GM19035 (cell line): ENCODE measurements around the gene R3HDM2.
"Not testable (repeated sequence)": the region's sequence is repeated elsewhere in the genome, so short reads cannot be mapped to it uniquely, and the experiment has no call there.

ENCODE experiments used
- ATAC-seq: cut with Tn5 transposase; IDR thresholded peaks from one replicate; pipeline ENCODE4 v1.9.1; 2021; ENCODE audit not compliant: unreplicated experiment

The R3HDM2 gene

DNA sequence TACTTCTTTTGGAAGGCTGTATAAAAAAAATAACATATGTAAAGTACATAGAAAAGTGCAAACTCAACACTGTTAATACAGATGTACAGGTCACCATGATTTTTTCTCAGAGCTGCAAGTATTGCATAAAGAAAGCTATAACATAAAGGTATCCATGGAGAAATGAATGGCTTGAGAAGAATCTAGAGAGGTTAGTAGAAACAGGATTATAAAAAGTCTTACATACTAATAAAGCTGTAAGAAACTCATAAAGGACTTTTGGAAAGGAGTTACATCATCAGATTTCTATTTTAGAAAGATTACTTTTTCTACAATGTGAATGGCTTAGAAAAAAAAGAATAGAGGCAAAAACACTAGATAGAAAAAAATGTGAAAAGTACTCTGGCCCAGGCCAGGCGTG is 46.4 kb downstream of the R3HDM2 start:
- no peak for ATAC-seq

DNA sequence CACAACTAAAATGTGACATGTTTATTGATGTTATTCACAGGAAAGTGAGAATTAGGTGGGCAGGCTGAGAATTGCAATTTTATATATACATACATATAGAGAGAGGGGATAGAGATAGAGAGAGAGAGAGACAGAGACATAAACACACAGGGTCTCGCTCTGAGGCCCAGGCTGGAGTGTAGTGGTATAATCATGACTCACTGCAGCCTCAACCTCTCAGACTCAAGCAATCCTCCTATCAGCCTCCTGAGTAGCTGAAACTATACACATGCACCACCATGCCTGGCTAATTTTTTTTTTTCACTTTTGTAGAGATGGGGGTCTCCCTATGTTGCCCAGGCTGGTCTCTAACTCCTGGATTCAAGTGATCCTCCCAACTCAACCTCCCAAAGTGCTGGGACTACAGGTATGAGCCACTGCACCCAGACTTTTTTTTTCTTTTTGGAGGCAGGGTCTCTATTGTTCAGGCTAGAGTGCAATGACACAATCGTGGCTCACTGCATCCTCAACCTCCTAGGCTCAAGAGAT is 49.1 kb downstream of the R3HDM2 start:
- no peak for ATAC-seq

DNA sequence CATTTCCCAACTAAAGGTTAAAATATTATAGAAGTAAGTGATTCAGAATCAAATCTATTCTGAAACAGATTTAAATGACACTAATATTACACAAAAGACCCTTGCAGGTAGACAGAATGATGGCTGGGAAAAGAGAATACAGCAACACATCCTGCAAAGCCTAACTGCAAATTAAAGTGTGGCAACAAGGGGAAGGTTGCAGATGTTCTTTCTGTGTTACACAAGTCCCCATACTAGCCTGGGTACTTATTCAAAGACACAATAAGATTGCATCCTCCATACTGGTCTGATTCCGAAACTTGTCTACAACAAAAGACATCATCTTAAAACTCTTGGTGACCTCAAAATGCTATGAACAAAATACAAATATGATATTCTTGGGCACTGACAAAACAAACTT is 50.5 kb downstream of the R3HDM2 start:
- ATAC-seq = no peak

DNA sequence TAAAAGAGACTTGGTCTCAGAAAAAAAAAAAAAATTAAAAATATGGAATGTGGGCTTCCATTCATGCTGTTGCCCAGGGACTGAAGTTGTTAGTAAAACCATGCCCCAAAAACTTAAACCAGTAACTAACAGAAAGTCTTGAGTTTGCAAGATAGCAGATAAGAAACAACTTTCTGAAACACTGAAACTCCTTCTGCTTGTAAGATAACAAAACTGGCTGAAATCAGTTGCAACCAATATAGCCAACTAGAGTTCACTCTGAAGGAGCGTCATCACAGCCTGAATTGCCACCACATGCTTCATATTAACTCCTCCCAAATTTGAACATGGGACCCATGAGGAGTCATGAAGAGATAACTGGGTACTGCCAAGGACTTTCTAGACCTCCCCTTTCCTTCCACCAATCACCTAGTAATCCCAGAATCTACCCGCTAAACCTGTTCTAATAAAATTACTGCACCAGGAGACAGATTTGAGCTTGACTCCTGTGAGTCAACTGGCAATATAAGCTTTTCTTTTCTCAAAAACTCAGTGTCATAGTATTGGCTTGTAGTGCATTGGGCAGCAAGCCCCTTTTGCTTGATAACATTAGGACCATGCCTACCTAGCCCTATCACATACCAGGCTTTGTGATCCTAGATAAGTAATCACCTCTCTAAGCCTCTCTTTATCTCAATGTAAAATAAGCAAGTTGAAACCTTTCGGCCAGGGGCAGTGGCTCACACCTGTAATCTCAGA is 53.6 kb downstream of the R3HDM2 start:
- ATAC-seq = no peak

DNA sequence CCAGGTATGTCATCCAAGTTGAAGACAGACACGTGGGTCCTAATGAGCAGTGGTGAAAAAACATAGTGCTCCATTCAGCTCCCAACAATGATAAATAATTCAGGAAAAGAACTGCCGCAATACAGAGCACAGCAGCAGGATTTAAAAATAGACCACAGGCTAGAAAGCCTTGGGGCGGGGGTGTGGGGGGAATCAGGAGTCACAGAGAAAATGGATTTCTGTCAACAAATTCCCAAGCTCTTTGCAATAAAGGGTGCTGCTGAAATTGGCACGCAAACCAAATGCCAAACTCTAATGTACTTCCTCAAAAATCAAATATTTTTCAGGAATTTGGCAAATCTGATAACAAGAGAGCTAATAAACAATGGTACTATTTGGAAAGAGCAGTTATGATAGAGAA is 58.6 kb downstream of the R3HDM2 start:
- ATAC-seq = no peak

DNA sequence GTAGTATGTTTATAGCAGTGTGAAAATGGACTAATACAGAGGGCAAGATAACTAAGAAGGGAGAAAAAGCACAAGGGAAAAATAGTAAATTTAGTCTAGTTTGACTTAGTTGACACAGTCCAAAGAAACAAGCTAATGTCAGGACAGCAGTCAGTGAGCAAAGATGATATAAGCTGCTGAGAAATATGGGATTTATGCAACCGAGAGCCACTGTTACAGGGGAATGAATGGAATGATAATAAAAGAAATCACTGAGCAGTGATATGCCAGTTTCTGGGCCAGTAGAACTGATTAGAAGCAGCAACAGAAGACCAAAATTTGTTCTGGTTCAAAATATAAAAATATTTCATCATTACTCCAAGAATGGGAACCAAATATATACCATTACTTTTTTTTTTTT is 60.1 kb downstream of the R3HDM2 start:
- ATAC-seq = no peak

DNA sequence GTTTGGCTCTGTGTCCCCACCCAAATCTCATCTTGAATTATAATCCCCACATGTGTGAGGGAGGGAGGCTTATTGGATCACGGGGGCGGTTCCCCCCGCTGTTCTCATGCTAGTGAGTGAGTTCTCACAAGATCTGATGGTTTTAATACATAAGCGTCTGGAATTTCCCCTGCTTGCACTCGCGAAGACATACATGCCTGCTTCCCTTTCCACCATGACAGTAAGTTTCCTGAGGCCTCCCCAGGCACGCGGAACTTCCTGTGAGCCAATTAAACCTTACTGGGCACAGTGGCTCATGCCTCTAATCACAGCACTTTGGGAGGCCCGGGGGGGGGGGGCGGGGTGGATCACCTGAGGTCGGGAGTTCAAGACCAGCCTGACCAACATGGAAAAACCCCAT is 60.8 kb downstream of the R3HDM2 start:
- ATAC-seq = no peak

DNA sequence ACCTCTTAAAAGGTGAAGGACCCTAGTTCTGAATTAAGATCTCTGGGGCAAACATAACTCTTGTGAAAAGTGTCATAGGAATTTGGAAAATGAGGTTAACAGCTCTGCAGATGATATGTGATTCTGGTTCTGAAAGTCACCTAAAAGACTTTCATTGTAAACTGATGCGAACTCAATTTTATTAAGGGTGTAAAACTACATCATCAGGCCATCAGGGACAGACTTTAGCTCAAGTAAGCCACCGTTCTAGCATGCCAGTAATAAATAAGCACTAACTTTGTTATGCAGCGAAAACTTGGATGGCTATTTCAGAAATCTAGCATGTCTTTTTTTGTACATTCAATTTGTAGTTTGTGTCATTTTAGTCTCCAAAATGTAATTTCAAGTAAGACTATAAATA is 61.6 kb downstream of the R3HDM2 start:
- ATAC-seq = no peak

DNA sequence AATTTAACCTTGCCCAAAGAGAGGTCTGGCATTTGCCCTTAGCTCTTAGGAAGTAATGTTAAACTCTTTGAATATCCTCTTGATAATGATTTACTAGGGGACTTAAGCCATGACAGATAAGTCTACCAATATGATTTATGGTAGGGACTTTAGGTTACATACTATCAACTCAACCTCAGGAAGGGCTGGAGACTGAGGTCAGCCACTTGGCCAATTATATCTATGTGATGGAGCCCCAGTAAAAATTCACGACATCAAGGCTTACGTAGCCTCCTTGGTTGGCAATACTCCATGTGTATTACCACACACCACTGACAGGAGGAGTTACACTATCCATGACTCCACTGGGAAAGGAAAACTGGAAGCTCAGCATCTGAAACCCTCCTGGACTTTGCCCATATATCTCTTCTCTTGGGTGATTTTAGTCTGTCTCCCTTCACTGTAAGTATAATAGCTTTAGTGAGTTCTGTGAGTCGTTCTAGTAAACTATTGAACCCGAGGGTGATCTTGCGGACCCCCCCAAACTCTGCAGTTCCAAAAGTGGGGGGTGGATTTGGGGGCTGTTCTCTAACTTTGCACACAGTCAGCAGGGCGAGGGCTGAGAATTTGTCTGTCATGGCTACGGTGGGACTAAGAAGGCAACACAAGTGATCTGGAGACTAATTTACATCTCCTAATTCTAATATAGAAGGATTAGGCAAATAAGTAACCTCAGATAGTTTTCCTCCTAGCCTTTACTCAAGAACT is 62.3 kb downstream of the R3HDM2 start:
- ATAC-seq = no peak

DNA sequence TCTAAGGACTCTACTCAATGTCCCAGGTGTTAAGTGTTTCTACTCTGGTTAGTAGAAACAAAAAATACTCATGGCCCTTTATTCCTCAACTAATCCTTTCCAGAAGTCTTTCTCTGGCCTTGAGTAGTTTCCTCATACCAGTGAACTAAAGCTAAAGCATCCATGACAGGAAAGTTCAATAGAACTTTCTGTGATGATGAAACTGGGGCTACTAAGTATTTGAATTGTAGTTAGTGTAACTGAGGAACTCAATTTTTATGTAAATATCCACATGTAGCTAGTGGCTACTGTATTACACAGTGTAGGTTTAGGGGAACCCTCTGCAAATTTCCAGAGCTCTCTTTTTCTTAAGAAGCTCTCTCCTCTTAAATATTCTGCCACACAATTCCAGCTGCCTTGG is 63.7 kb downstream of the R3HDM2 start:
- ATAC-seq = no peak

DNA sequence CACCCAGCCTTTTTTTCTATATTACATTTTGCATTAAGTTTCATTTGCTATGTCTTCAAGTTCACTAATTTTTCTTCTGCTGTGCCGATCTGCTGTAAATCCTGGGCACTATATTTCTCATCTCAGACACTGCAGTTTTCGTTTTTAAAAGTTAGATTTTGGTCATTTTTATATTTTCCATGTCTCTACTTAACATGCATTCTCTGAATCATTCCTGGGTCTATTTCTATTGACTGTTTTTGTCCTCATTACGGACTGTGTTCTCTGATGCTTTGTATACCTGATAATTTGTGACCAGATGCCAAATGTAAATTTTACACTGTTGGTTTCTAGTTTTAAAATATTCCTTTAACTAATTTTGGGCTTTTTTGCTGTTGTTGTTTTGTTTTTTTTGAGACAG is 64.5 kb downstream of the R3HDM2 start:
- no peak for ATAC-seq

DNA sequence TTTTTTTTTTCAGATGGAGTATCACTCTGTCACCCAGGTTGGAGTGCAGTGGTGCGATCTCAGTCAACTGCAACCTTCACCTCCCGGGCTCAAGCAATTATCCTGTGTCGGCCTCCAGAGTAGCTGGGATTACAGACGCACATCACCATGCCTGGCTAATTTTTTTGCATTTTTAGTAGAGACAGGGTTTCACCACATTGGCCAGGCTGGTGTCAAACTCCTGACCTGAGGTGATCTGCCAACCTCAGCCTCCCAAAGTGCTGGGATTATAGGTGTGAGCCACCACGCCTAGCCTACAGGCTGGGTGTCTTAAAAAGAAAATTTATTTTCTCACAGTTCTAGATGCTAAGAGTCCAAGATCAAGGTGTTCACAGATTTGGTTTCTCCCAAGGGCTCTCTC is 66.7 kb downstream of the R3HDM2 start:
- ATAC-seq = not testable (repeated sequence)

DNA sequence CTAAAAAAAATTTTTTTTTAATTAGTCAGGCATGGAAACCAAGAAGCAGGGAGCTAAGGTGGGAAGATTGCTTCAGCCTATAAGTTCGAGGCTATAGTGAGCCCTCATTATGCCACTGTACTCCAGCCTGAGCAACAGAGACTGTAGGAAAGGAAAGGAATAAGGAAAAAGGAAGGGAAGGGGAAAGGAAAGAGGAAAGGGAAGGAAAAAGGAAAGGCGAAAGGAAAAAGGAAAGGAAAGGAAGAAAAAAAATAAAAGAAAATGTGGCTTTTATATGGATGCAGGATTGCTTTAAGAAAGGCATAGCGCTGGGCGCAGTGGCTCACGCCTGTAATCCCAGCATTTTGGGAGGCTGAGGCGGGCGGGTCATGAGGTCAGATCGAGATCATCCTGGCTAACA is 70.4 kb downstream of the R3HDM2 start:
- ATAC-seq = no peak

DNA sequence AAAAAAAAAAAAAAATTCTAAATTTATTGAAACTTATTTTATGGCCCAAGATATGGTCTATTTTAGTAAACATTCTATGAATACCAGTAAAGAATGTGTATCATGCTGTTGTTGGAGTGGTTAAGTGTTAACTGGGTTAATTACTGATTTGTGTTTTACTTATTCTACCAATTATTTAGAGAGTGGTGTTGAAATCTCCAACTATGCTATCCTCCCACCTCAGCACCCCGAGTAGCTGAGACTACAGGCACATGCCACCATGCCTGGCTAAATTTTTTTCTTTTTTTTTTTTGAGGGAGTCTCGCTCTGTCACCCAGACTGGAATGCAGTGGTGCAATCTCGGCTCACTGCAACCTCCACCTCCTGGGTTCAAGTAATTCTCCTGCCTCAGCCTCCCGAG is 72.2 kb downstream of the R3HDM2 start:
- ATAC-seq = no peak

DNA sequence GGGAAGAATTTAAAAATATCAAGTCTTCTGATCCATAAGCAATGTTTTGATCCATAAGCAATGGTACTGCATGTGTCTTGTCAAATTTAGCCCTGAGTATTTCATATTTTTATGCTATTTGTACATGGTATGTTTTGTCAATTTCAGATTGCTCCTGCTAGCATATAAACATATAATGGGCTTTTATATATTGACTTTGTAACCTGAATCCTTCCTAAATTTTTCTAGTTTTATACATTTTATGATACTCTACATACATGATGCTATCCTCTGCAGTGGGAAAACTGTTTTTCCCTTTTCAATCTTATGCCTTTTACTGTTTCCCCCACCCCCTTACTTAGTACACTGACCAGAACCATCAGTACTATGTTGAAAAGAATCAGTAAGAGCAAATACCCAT is 75.1 kb downstream of the R3HDM2 start:
- no peak for ATAC-seq

DNA sequence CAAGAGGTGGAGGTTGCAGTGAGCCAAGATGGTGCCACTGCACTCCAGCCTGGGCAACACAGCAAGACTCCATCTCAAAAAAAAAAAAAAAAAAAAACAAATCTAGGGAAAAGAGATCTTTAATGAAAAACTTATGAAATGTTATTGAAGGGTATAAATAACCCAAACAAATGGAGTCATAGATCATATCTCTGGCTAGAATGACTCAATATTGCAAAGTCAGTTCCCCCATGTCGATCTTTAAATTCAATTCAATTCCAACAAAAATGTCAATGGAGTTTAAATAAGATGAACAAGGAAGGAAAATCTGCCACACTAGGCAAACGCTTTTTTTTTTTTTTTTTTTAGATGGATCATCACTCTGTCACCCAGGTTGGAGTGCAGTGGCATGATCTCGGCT is 78.7 kb downstream of the R3HDM2 start:
- ATAC-seq = no peak

DNA sequence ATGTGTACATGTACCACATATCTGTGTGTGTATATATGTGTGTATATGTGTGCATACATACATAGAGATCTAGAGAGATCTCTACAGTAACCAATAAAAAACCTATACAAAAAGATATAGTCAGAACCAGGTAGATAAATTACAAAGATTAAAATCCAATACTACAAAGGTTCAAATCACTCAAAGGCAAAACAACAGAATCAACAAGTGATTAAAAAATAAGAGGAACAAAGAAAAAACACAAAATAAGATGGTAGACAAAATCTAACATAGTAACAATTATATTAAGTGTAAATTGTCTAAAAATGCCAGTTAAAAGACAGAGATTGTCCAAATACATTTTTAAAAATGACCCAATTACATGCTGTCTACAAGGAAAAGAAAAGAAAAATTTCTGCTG is 83.6 kb downstream of the R3HDM2 start:
- no peak for ATAC-seq

DNA sequence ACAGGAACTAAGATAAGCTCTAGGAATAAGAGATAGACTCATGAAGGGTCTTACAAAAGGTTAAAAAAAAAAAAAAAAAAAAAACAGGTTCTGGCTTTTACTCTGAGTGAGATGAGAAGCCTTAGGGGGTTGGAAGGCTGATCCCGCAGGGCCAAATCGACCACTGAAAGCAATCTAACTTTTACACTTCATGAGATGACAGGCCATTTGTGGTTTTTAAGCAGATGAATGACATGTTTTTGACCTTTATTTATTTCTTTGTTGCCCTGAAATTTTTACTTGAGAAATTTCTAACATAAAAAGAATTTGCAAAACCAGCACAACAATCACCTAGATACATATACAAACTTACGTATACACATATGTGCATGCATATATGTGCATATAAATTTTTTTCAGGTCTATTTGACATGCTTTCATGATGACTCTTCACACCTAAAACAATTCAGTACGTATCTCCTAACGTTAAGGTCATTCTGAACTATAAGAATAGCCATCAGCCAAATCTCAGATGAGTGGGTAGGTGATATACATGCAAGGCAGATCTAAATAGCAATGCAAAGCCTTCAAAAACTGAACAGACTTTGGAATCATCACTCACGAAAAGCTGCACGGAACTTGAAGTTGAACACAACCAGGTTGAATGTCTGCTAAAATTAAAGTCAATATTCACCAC is 87.0 kb downstream of the R3HDM2 start:
- ATAC-seq = no peak

DNA sequence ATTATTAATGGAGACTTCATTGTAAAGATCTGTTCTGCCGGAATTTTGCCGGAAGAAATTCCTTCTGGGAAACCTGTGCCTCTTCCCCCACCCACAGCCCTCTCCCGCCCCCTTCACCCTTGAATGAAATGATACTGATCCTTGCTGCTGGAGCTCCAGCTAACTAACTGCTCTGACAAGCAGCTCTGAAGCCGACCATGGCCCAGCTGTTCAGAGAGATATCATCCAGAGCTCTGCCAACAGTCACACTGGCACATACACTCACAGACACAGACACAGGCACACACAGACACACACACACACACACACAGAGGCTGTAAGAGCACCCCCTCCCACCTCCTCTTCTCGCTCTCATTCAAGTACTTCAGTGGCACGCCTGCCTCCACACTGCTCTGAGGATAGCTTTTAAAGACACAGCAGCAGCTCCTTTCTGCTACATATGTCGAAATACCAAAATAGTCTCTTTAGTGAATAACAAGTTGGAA is 88.6 kb downstream of the R3HDM2 start:
- ATAC-seq = no peak

DNA sequence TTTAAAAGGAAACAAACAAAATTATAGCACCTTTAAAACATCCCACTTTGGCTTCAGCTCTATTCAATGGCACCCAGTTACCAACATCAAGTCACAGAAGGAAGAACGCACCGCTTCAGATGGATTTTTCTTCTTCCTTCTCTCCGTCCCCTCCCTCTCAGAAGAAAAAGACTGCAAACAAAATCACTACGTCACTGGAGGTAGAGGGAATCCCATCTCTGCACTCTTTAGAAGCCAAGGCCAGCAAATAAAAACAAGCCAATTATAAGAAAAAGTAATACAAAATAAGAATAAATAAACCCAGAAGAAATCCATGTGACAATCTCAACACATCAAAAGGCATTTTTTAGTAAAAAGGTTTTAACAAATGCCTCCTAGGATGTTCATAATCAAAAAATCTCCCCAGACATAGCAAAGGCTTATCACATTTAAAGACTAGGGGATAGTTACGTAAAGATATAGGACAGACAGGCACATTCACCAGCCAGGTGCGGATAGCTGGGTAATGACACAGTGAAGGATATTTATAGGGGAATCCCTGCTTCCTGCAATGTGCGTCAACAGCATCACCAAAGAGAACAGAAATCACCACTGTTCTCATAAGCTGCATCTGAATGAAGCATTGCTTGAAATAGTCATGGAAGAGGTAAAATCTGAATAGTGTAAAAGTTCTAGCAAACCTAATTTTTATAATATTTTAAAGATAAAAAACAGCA is 89.4 kb downstream of the R3HDM2 start:
- ATAC-seq = no peak

DNA sequence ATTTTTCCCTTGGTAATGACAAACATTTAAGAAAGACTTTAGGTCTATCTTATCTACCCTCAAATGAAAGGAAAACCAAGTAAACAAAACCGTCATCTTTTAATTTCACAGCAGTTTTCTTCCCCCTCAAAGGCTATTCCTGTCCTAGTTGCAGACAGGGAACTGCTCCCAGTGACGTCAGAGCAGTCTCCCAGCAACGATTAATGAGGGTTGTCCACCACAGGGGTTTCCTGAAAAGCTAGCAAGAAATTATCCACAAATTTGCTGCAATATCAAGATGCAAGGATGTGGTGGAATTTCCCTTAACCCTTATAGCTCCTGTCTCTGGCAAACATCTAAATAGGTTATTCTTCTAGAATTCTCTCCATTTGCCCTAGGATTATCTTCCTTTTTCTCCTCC is 90.7 kb downstream of the R3HDM2 start:
- ATAC-seq = no peak
